Sigmoid colon (tissue), 7 donors: ENCODE results near the gene HEXD. TPM values are rescaled to one million over a fixed set of nuclear protein-coding genes. Genes with fewer than 3 reads are reported as not detected.

ENCODE experiments used
- DNase-seq: peaks from one replicate; pipeline ENCODE4 v3.0.0-alpha.2; 2019
- H3K27ac ChIP-seq, 4 donors: fragments of 200-600 bp; sonication (generic); one replicate each; pipeline ENCODE4 v1.5.1; 2016 to 2019; ENCODE audit warnings: mild to moderate bottlenecking in 1 of 4
- H3K27me3 ChIP-seq, 3 donors: fragments of 200-600 bp; sonication (generic); one replicate each; pipeline ENCODE4 v1.5.1; 2019; ENCODE audit warnings: mild to moderate bottlenecking in 1 of 3
- H3K36me3 ChIP-seq, 4 donors: fragments of 200-600 bp; sonication (generic); one replicate each; pipeline ENCODE4 v1.5.1; 2016 to 2019
- H3K4me1 ChIP-seq, 4 donors: fragments of 200-600 bp; sonication (generic); one replicate each; pipeline ENCODE4 v1.5.1; 2017 to 2019
- H3K4me3 ChIP-seq, 4 donors: fragments of 200-600 bp; sonication (generic); one replicate each; pipeline ENCODE4 v1.5.1; 2017 to 2019; ENCODE audit warnings: mild to moderate bottlenecking in 2 of 4, moderate library complexity in 1 of 4
- H3K9me3 ChIP-seq, 4 donors: fragments of 200-600 bp in 3 of 4; sonication (generic) in 3 of 4; one replicate each; pipeline versions ENCODE4 v1.5.1 to v1.6.1; 2013 to 2019
- EP300 ChIP-seq, 4 donors: sonication (generic); formaldehyde crosslinking; IDR thresholded peaks; one replicate each; pipeline ENCODE4 v1.6.1; 2017; ENCODE audit warnings: antibody characterized with exemption in 4 of 4
- POLR2A ChIP-seq, 2 donors: fragments of 450-650 bp; IDR thresholded peaks; one replicate each; pipeline ENCODE4 v1.6.1; 2016; ENCODE audit warnings: antibody characterized with exemption in 2 of 2, mild to moderate bottlenecking in 2 of 2, moderate library complexity in 2 of 2
- POLR2AphosphoS5 ChIP-seq, 4 donors: sonication (generic); formaldehyde crosslinking; IDR thresholded peaks; one replicate each; pipeline ENCODE4 v1.6.1; 2017; ENCODE audit warnings: antibody characterized with exemption in 4 of 4
- whole genome bisulfite sequencing, 2 donors: extraction: QIAGEN DNeasy Blood & Tissue Kit; methylation state at CpG; one replicate each; pipeline ENCODE4 v1.1.7; 2013; 5-methylcytosine and 5-hydroxymethylcytosine counted together
- intact Hi-C: fragments of 100-400 bp; cut with DNase I; formaldehyde crosslinking; loops from one replicate; pipeline ENCODE4 v1.15.1; 2023
- polyA plus RNA-seq, 3 donors: library from polyadenylated mRNA; stranded (reverse); fragments of 200-250 nt; gene quantifications; one replicate each; pipeline ENCODE4 v1.2.3, GENCODE V29; 2013
- total RNA-seq, 4 donors: library from RNA; depleted of rRNA; stranded (reverse); fragments of >200 nt; gene quantifications; one replicate each; pipeline ENCODE4 v1.1.0, GENCODE V29; 2016
- TF ChIP-seq, protein P1 (sequence below), 4 experiments: fragments of 450-650 bp in 3 of 4; fragments of 200-600 bp in 1 of 4; IDR thresholded peaks; one replicate each; pipeline ENCODE4 v1.5.1; 2016 to 2019; ENCODE audit warnings: antibody characterized with exemption in 4 of 4, mild to moderate bottlenecking in 3 of 4, moderate library complexity in 2 of 4
- donor health status: healthy with polysubstance abuse.
- donor health status: Bipolar disorder and iron deficiency.
- donor health status: healthy.

Gene HEXD
- total and polyA plus RNA-seq, 7 donors, result 9.5 to 46.2 (median 23.9) TPM

DNA sequence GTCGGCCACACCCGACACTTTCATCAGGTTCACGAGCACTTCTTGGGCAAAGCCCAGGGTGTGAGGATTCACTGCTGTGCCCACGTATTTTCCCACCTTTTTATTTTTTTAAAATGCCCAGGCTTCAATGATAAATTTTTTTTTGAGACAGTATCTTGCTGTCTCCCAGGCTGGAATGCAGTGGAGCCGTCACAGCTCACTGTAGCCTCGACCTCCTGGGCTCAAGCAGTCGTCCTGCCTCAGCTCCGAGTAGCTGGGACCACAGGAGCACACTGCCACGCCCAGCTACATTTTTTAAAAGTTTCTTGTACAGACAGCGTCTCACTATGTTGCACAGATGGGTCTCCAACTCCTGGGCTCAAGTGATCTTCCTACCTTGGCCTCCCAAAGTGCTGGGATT lies 28.8 kb upstream of the HEXD start:
- intact Hi-C loops, result no loop called here
- Histone ChIP-seq H3K36me3 (peaks cover 0 to 29% (median 4%) of the 10 kb centered on the region in 4 donors), H3K27ac (no peak overlapping the region), H3K4me3 (no peak overlapping the region), H3K4me1 (peaks cover 0 to 21% (median 17%) of the 10 kb centered on the region in 4 donors), H3K27me3 (peaks cover 23 to 35% (median 24%) of the 10 kb centered on the region in 3 donors), H3K9me3 (no peaks in the 10 kb centered on the region)
- DNase-seq, result no peak
- 81 to 90% methylated on average over 10 of the region's 10 CpGs for WGBS, 2 donors
- TF ChIP-seq EP300 (IDR thresholded peaks at IDR 0.05) (no peak), POLR2A (IDR thresholded peaks at IDR 0.05) (no peak), POLR2AphosphoS5 (IDR thresholded peaks at IDR 0.05) (no peak)
- TF ChIP-seq, protein P1, sequence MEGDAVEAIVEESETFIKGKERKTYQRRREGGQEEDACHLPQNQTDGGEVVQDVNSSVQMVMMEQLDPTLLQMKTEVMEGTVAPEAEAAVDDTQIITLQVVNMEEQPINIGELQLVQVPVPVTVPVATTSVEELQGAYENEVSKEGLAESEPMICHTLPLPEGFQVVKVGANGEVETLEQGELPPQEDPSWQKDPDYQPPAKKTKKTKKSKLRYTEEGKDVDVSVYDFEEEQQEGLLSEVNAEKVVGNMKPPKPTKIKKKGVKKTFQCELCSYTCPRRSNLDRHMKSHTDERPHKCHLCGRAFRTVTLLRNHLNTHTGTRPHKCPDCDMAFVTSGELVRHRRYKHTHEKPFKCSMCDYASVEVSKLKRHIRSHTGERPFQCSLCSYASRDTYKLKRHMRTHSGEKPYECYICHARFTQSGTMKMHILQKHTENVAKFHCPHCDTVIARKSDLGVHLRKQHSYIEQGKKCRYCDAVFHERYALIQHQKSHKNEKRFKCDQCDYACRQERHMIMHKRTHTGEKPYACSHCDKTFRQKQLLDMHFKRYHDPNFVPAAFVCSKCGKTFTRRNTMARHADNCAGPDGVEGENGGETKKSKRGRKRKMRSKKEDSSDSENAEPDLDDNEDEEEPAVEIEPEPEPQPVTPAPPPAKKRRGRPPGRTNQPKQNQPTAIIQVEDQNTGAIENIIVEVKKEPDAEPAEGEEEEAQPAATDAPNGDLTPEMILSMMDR (IDR thresholded peaks at IDR 0.05), result no peak

DNA sequence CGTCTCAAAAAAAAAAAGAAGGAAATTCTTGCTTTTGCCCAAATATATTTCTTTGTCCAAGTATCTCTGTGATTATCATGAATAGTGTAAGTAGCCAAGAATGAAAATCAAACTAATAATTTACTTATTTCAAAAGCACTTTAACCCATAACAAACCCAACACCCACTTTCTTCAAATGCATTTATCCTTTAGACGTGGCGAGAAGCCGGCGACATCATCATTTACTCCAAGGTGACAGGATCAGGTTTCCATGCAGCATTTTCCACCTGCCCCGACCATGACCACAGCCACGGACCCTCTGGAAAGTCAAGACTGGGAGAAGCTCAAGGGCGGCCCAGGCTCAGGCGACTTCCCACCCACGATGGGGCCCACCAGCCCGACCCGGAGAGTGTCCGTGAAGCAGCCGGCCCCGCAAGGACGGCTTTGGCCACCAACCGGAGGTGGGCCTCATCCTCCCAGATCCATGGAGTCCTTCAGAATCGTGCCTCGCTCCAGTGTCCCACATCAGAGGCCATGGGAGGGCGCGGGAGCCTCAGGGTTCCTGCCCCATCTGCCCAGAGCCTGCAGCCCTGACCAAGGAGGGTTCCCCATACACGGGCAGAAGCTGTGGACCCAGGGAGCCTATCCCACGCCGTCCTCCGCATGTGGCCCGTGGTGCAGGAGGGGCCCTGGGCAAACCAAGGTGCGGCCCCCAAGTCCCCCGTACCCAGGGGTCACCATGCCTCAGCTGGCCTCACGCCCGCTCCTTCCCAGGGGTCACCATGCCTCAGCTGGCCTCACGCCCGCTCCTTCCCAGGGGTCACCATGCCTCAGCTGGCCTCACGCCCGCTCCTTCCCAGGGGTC lies 27.9 kb upstream of the HEXD start:
- Histone ChIP-seq H3K27me3 (peaks cover 14 to 26% (median 15%) of the 10 kb centered on the region in 3 donors), H3K27ac (no peak overlapping the region), H3K36me3 (peaks cover 0 to 29% (median 4%) of the 10 kb centered on the region in 4 donors), H3K9me3 (no peaks in the 10 kb centered on the region), H3K4me3 (no peak overlapping the region), H3K4me1 (peaks cover 0 to 16% (median 13%) of the 10 kb centered on the region in 4 donors)
- TF ChIP-seq EP300 (IDR thresholded peaks at IDR 0.05) (no peak), POLR2A (IDR thresholded peaks at IDR 0.05) (no peak), POLR2AphosphoS5 (IDR thresholded peaks at IDR 0.05) (no peak)
- TF ChIP-seq, protein P1 (IDR thresholded peaks at IDR 0.05), result no peak
- intact Hi-C loops, result no loop called here
- DNase-seq, result no peak
- WGBS, 2 donors, result 95 to 96% methylated on average over 32 of the region's 34 CpGs

DNA sequence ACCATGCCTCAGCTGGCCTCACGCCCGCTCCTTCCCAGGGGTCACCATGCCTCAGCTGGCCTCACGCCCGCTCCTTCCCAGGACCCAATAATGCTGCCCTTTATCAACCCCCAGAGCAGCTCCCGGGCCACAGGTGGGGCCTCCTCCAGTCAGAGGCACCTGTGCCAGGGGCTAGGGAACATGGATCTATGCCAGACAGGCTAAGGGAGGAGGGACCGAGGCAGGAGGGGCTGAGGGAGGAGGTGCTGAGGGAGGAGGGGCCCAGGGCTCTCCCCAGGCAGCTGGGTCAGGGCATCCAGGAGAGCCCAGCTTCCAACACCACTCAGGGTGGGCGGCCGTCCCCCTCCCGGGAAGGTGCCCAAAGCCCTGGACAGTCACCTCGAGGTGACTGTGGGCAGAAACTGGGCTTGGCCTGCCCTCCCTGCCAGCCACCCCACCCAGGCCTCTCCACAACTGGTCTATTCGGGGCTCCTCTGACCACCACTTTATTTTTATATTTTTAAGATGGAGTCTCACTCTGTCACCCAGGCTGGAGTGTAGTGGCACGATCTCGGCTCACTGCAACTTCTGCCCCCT lies 27.2 kb upstream of the HEXD start:
- H3K4me3 ChIP-seq, result no peak overlapping the region
- peaks cover 0 to 32% (median 4%) of the 10 kb centered on the region in 4 donors for H3K36me3 ChIP-seq
- peaks cover 0 to 10% (median 7%) of the 10 kb centered on the region in 4 donors for H3K4me1 ChIP-seq
- H3K27ac ChIP-seq, result no peak overlapping the region
- DNase-seq, result no peak
- 89 to 93% methylated on average over 13 of the region's 13 CpGs for WGBS, 2 donors
- peaks cover 8 to 19% (median 8%) of the 10 kb centered on the region in 3 donors for H3K27me3 ChIP-seq
- intact Hi-C loops, result no loop called here
- H3K9me3 ChIP-seq, result no peaks in the 10 kb centered on the region
- TF ChIP-seq, protein P1 (IDR thresholded peaks at IDR 0.05), result no peak
- TF ChIP-seq POLR2A (IDR thresholded peaks at IDR 0.05) (no peak), EP300 (IDR thresholded peaks at IDR 0.05) (no peak), POLR2AphosphoS5 (IDR thresholded peaks at IDR 0.05) (no peak)

DNA sequence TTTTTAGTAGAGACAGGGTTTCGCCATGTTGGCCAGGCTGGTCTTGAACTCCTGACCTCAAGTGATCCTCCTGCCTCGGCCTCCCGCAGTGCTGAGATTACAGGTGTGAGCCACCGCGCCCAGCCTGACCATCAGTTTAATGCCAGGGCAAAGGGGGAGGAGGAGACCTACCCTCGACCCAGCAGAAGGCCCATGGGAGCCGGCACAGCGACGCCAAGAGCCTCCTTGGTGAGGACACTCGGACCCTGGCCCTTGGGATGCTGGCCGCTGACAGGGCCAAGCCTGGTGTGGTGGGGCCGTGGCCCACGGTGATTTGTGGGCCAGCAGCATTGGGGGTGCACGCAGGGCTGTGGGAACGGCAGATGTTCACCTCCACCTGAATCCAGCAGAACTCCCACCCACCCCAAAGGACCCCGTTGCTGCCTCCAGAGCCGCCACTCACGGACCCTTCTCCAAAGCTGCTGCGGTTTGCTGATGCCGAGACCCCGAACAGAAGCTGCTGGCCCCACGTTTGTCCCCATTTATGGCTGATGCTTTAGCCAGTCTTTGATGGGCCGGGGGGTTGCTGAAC lies 26.6 kb upstream of the HEXD start:
- peaks cover 0 to 8% (median 5%) of the 10 kb centered on the region in 4 donors for H3K4me1 ChIP-seq
- no peak overlapping the region for H3K27ac ChIP-seq
- peaks cover 4 to 13% (median 4%) of the 10 kb centered on the region in 3 donors for H3K27me3 ChIP-seq
- no peak for DNase-seq
- intact Hi-C loops, result no loop called here
- H3K4me3 ChIP-seq, result no peak overlapping the region
- H3K36me3 ChIP-seq, result peaks cover 0 to 32% (median 4%) of the 10 kb centered on the region in 4 donors
- TF ChIP-seq, protein P1 (IDR thresholded peaks at IDR 0.05), result no peak
- TF ChIP-seq POLR2AphosphoS5 (IDR thresholded peaks at IDR 0.05) (no peak), POLR2A (IDR thresholded peaks at IDR 0.05) (no peak), EP300 (IDR thresholded peaks at IDR 0.05) (no peak)
- 96% methylated on average over 23 of the region's 23 CpGs for WGBS, 2 donors
- no peaks in the 10 kb centered on the region for H3K9me3 ChIP-seq
